HUES48 (cell line): ENCODE measurements around the gene HSPB3.
"Not testable (repeated sequence)": the region's sequence is repeated elsewhere in the genome, so short reads cannot be mapped to it uniquely, and the experiment has no call there.

Source experiments
- H3K27ac ChIP-seq: one replicate; pipeline ENCODE4 v1.7.0; 2013; ENCODE audit warnings: low read depth, low read length, inconsistent platforms
- H3K27me3 ChIP-seq: 2 replicates; pipeline ENCODE4 v1.6.1; 2013; ENCODE audit warnings: mild to moderate bottlenecking, low read length; ENCODE audit not compliant: control insufficient read depth, insufficient read depth
- H3K36me3 ChIP-seq: 2 replicates; pipeline ENCODE4 v1.6.1; 2013; ENCODE audit warnings: low read length; ENCODE audit not compliant: control insufficient read depth, insufficient read depth
- H3K4me1 ChIP-seq: 2 replicates; pipeline ENCODE4 v1.6.1; 2013; ENCODE audit warnings: mild to moderate bottlenecking, low read length; ENCODE audit not compliant: control insufficient read depth, insufficient read depth
- H3K4me3 ChIP-seq: 2 replicates; pipeline ENCODE4 v1.5.1; 2013; ENCODE audit warnings: mild to moderate bottlenecking, low read depth, low read length
- H3K9ac ChIP-seq: 2 replicates; pipeline ENCODE4 v1.6.1; 2013; ENCODE audit warnings: mild to moderate bottlenecking, low read depth, low read length, moderate library complexity
- H3K9me3 ChIP-seq: 2 replicates; pipeline ENCODE4 v1.6.1; 2013; ENCODE audit warnings: low read length; ENCODE audit not compliant: control insufficient read depth, insufficient read depth

HSPB3 gene

DNA sequence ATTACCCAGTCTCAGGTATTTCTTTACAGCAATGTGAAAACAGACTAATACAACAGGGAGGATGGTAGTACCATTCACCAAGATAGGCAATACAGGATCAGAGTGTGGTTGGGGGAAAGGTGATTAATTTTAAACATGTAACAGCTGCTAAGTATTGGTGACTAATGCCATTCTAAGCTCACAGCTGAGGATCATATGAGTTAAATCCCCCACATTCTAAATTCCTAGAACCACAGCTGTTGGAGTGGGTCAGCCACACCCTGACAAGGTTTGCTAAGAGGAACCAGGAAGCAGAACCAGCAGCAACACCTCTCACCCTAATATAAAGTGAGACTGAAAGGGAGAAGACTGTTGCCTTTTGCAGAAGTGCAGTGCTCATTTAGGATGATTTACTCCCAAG is 24.8 kb downstream of the HSPB3 start:
- no peak overlapping the region for H3K4me3 ChIP-seq
- no peaks in the 10 kb centered on the region for H3K9me3 ChIP-seq
- no peaks in the 10 kb centered on the region for H3K4me1 ChIP-seq
- no peak overlapping the region for H3K9ac ChIP-seq
- H3K36me3 ChIP-seq = no peaks in the 10 kb centered on the region
- no peaks in the 10 kb centered on the region for H3K27me3 ChIP-seq
- no peak overlapping the region for H3K27ac ChIP-seq

DNA sequence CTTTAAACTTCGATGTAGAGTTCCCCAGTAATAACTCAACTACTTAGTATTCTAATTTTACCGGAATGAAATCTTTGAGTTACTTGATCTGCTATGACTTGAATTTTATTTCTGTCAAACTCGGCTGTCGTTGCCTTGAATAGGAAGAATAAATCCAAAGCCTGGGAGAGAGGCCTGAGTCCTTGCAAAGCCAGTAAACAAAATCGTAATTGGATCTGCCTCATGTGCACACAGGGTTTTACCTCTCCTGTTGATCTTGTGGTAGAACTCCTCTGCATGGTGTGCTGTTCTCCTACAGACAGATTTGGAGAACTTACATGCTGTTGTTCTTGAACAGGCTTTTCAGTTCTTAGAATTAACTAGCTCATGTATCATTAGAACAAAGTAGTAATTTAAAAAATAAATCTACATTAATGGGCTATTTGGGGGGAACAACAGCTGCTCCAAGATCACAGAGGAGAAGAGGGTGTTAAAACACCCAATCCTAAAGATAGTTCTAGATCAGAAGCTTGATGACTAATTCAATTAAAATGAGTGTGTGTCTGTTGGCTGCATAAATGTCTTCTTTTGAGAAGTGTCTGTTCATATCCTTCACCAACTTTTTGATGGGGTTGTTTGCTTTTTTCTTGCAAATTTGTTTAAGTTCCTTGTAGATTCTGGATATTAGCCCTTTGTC is 28.9 kb downstream of the HSPB3 start:
- Histone ChIP-seq H3K27ac (no peak overlapping the region), H3K36me3 (no peaks in the 10 kb centered on the region), H3K4me1 (no peaks in the 10 kb centered on the region), H3K9me3 (no peaks in the 10 kb centered on the region), H3K4me3 (no peak overlapping the region), H3K27me3 (no peaks in the 10 kb centered on the region), H3K9ac (no peak overlapping the region)

DNA sequence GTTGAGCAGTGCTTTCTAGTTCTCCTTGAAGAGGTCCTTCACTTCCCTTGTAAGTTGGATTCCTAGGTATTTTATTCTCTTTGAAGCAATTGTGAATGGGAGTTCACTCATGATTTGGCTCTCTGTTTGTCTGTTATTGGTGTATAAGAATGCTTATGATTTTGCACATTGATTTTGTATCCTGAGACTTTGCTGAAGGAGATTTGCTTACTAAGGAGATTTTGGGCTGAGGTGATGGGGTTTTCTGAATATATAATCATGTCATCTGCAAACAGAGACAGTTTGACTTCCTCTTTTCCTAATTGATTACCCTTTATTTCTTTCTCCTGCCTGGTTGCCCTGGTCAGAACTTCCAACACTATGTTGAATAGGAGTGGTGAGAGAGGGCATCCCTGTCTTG is 30.2 kb downstream of the HSPB3 start:
- not testable (repeated sequence) for H3K4me3 ChIP-seq, H3K36me3 ChIP-seq, H3K27me3 ChIP-seq, H3K27ac ChIP-seq, H3K4me1 ChIP-seq, H3K9ac ChIP-seq, H3K9me3 ChIP-seq

DNA sequence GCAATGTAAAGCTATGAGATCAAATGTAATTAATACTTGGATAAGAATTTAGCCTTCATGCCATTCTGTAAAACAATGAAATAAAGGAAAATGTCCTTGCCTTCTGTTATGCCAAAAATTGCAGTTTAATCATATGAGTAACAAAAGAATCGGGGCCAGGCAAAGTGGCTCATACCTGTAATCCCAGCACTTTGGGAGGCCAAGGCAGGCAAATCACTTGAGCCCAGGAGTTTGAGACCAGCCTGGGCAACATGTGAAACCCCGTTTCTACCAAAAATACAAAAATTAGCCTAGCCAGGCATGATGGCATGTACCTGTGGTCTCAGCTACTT is 34.1 kb downstream of the HSPB3 start:
- H3K9ac ChIP-seq, H3K4me3 ChIP-seq, H3K27ac ChIP-seq, H3K9me3 ChIP-seq, H3K27me3 ChIP-seq, H3K36me3 ChIP-seq, H3K4me1 ChIP-seq: not testable (repeated sequence)

DNA sequence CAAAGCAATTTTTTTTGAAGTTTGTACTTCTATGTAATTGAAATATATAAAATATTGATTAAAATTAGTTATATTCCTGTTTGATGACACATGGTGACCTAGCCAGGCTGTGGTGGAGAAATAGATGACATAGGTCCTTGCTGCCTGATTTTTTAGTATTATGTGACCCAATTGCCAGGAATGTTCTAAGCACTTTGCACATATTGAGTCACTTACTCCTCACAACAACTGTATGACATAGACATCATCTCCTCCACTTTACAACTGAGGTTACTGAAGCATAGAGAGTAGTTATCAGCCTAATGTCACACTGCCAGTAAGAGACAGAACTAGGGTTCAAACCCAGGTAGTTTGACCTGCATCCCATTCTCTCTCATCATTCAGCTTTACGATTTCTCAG is 35.8 kb downstream of the HSPB3 start:
- Histone ChIP-seq H3K4me1 (no peaks in the 10 kb centered on the region), H3K36me3 (no peaks in the 10 kb centered on the region), H3K9ac (no peak overlapping the region), H3K9me3 (no peaks in the 10 kb centered on the region; the same call in 1 of the 2 replicates), H3K27me3 (no peaks in the 10 kb centered on the region), H3K4me3 (no peak overlapping the region), H3K27ac (no peak overlapping the region)

DNA sequence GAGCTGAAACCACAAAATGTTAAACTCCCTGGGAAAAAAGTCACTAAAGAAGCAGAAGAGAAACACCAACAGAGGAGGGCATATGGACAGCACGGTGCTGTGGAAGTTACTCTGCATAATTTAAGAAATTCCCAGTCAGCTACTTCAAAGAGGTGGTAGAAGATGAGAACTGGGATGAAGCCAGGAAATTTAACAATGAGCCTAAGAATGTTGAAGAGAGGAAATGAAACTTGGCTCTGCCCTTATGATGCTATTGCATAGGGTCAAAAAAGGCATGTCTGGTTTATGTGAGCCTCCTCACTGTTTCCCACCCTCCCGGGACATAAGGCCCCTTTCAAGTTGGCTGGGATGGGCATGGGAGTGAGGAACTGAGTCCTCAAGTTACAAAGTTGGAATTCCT is 36.7 kb downstream of the HSPB3 start:
- Histone ChIP-seq H3K27me3 (no peaks in the 10 kb centered on the region), H3K9me3 (peaks cover 2% of the 10 kb centered on the region; the same call in 1 of the 2 replicates), H3K9ac (no peak overlapping the region), H3K4me1 (no peaks in the 10 kb centered on the region), H3K36me3 (no peaks in the 10 kb centered on the region), H3K4me3 (no peak overlapping the region), H3K27ac (no peak overlapping the region)

DNA sequence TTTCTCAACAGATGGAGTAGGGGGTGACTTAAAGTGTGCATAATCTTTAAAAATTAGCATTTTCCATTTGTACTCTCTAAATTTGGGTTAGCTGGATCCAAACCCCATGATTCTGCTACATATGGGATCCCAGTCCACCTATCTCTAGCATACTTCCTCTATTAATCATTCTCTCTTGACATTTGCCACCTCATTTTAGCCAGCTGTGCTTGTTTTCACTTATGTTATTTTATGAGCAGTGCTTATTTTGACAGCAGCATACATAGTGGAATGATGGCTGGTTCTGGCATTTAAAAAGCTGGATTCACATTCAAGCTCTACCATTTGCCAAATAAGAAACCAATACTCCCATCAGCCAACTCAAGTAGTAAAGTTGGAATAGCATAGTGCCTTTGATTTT is 39.5 kb downstream of the HSPB3 start:
- no peak overlapping the region for H3K27ac ChIP-seq
- no peak overlapping the region for H3K4me3 ChIP-seq
- H3K27me3 ChIP-seq = no peaks in the 10 kb centered on the region
- peaks cover 9% of the 10 kb centered on the region; the same call in 1 of the 2 replicates for H3K9me3 ChIP-seq
- H3K4me1 ChIP-seq = no peaks in the 10 kb centered on the region
- H3K36me3 ChIP-seq = no peaks in the 10 kb centered on the region
- H3K9ac ChIP-seq = no peak overlapping the region
